IPS-18a (cell line): ENCODE measurements around the gene MYL12B.

ENCODE experiments used
- H3K27ac ChIP-seq: one replicate; pipeline ENCODE4 v1.5.1; 2013; ENCODE audit warnings: low read length
- H3K27me3 ChIP-seq: one replicate; pipeline ENCODE4 v1.6.1; 2013; ENCODE audit warnings: mild to moderate bottlenecking, low read length; ENCODE audit not compliant: control insufficient read depth, insufficient read depth
- H3K36me3 ChIP-seq: one replicate; pipeline ENCODE4 v1.6.1; 2013; ENCODE audit warnings: low read depth, low read length; ENCODE audit not compliant: control insufficient read depth
- H3K4me1 ChIP-seq: one replicate; pipeline ENCODE4 v1.6.1; 2013; ENCODE audit warnings: low read depth, low read length; ENCODE audit not compliant: control insufficient read depth
- H3K4me3 ChIP-seq: one replicate; pipeline ENCODE4 v1.5.1; 2013; ENCODE audit warnings: low read length
- H3K9ac ChIP-seq: one replicate; pipeline ENCODE4 v1.6.1; 2013; ENCODE audit warnings: mild to moderate bottlenecking, low read length, moderate library complexity
- H3K9me3 ChIP-seq: one replicate; pipeline ENCODE4 v1.6.1; 2013; ENCODE audit warnings: low read depth, low read length; ENCODE audit not compliant: control insufficient read depth

MYL12B gene

GRCh38 chr18:3319399-3319798 lies 57.5 kb downstream of the MYL12B start:
- no peaks in the 10 kb centered on the region for H3K27me3 ChIP-seq
- H3K9ac ChIP-seq = no peak overlapping the region

GRCh38 chr18:3319894-3320454 lies 58.0 kb downstream of the MYL12B start:
- Histone ChIP-seq H3K9me3 (no peaks in the 10 kb centered on the region), H3K9ac (no peak overlapping the region), H3K36me3 (no peaks in the 10 kb centered on the region), H3K27ac (no peak overlapping the region), H3K4me1 (no peaks in the 10 kb centered on the region), H3K27me3 (no peaks in the 10 kb centered on the region), H3K4me3 (no peak overlapping the region)

More at GRCh38 chr18:3319399-3319798, 57.5 kb downstream of the MYL12B start:
- H3K9me3 ChIP-seq = no peaks in the 10 kb centered on the region
- no peaks in the 10 kb centered on the region for H3K36me3 ChIP-seq
- no peak overlapping the region for H3K27ac ChIP-seq
- no peak overlapping the region for H3K4me3 ChIP-seq
- no peaks in the 10 kb centered on the region for H3K4me1 ChIP-seq

DNA sequence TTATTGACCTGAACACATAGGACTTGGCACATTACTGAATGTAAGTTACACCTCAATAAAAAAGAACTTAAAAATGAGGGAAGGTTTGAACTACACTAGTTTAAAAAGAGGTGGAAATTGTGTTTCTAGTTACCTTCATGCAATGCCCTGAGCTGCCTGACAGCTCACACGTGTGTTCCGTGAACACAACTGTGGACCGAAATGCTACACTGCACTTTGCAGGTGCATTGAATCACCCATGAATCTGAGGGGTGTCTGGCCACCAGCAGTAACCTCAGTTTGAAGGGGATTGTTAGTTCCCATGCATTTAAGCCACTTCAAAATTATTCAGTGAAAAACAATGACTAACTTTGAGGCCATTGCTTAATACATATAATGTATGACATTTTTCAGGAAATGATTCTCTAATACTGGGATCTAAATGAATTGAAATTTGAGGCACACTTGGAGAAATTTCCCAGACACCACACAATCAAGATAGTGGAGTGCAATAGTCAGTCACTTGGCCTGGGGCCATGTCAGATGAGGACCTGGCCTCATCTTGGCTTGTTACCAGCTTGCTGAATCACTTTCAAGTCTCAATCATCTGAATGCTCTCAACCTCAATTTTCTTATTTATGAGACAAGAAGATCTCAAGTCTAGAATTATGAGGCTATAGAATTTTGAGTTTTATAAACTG lies 59.3 kb downstream of the MYL12B start:
- Histone ChIP-seq H3K9me3 (no peaks in the 10 kb centered on the region), H3K4me1 (no peaks in the 10 kb centered on the region), H3K4me3 (no peak overlapping the region), H3K27ac (no peak overlapping the region), H3K36me3 (no peaks in the 10 kb centered on the region), H3K9ac (no peak overlapping the region), H3K27me3 (no peaks in the 10 kb centered on the region)

DNA sequence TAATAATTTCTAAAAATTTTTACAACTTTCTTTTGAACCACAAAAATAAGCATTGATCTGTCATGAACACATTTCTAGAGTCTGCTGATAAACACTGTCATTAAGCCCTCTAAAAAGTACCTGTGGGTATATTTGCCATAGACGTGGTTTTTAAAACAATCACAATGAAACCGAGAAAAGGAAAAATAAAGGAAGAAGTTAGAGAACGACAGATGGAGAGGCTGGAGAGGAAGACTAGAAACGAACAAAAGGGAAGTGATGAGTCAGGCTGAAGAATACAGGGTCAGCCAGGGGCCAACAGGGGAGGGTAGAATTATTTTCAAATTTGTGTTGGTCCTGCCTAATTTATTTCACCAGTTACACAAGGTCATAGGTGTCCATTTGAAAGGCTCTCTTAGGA lies 62.0 kb downstream of the MYL12B start:
- H3K27me3 ChIP-seq = no peaks in the 10 kb centered on the region
- no peak overlapping the region for H3K9ac ChIP-seq
- H3K9me3 ChIP-seq = no peaks in the 10 kb centered on the region
- no peaks in the 10 kb centered on the region for H3K36me3 ChIP-seq
- no peak overlapping the region for H3K27ac ChIP-seq
- no peak overlapping the region for H3K4me3 ChIP-seq
- H3K4me1 ChIP-seq = no peaks in the 10 kb centered on the region
